Activated naive CD4-positive, alpha-beta T cell treated with anti-CD3 and anti-CD28 coated beads, Interleukin-2, amount 10 ng/mL, durations not matched to agents 7 days and 5 days (primary cell): Measurements from ENCODE around the gene EXOC1.
"Not testable (repeated sequence)": the region's sequence is repeated elsewhere in the genome, so short reads cannot be mapped to it uniquely, and the experiment has no call there.

Experiments
- CTCF ChIA-PET: fragments of 350-600 bp; sonication (Branson Sonifier 250); formaldehyde crosslinking; loops from one replicate; lab custom pipeline; 2021; ENCODE audit warnings: antibody characterized with exemption; lab: Charles Lee
- DNase-seq: peaks from one replicate; pipeline ENCODE4 v3.0.0-alpha.2; 2020
- H3K27ac Mint-ChIP-seq: one replicate; pipeline ENCODE4 v1.8.0; 2021; ENCODE audit warnings: mild to moderate bottlenecking, moderate library complexity, mixed read lengths
- H3K27me3 Mint-ChIP-seq: one replicate; pipeline ENCODE4 v1.8.0; 2021; ENCODE audit warnings: mild to moderate bottlenecking, mixed read lengths
- H3K36me3 Mint-ChIP-seq: one replicate; pipeline ENCODE4 v1.8.0; 2021; ENCODE audit warnings: mixed read lengths
- H3K4me1 Mint-ChIP-seq: one replicate; pipeline ENCODE4 v1.8.0; 2021; ENCODE audit warnings: mixed read lengths
- H3K4me3 Mint-ChIP-seq: one replicate; pipeline ENCODE4 v1.8.0; 2021; ENCODE audit warnings: mild to moderate bottlenecking, moderate library complexity, mixed read lengths
- H3K9me3 Mint-ChIP-seq: one replicate; pipeline ENCODE4 v1.8.0; 2021; ENCODE audit warnings: mixed read lengths

The EXOC1 gene

GRCh38 chr4:55933611-55934010, 80.2 kb downstream of the EXOC1 start:
- Mint-ChIP-seq H3K36me3 (peaks cover 10% of the 10 kb centered on the region), H3K4me3 (no peak overlapping the region), H3K27me3 (no peaks in the 10 kb centered on the region), H3K4me1 (no peaks in the 10 kb centered on the region), H3K9me3 (peaks cover 9% of the 10 kb centered on the region), H3K27ac (no peak overlapping the region)
- CTCF ChIA-PET = interaction anchor here (1.3 kb wide), 1 partner anchor 15 kb away, joined by 4 read pairs; the partner anchor contains the start of gene CEP135
- no peak for DNase-seq

- peaks cover 16% of the 10 kb centered on the region for H3K36me3 Mint-ChIP-seq
- H3K4me3 Mint-ChIP-seq, H3K9me3 Mint-ChIP-seq, H3K27ac Mint-ChIP-seq, DNase-seq, CTCF ChIA-PET, H3K4me1 Mint-ChIP-seq, H3K27me3 Mint-ChIP-seq: not testable (repeated sequence)
Observed at GRCh38 chr4:55935907-55936306, 82.5 kb downstream of the EXOC1 start.

GRCh38 chr4:55938481-55938880, 85.0 kb downstream of the EXOC1 start:
- Mint-ChIP-seq H3K27me3 (no peaks in the 10 kb centered on the region), H3K4me3 (no peak overlapping the region), H3K27ac (no peak overlapping the region), H3K36me3 (peaks cover 19% of the 10 kb centered on the region), H3K4me1 (no peaks in the 10 kb centered on the region), H3K9me3 (peaks cover 7% of the 10 kb centered on the region)
- CTCF ChIA-PET = no interaction called here
- no peak for DNase-seq

GRCh38 chr4:55939421-55939820, 86.0 kb downstream of the EXOC1 start:
- DNase-seq = no peak
- Mint-ChIP-seq H3K9me3 (peaks cover 6% of the 10 kb centered on the region), H3K36me3 (peaks cover 22% of the 10 kb centered on the region), H3K4me1 (no peaks in the 10 kb centered on the region), H3K27ac (no peak overlapping the region), H3K4me3 (no peak overlapping the region), H3K27me3 (no peaks in the 10 kb centered on the region)
- CTCF ChIA-PET = no interaction called here

GRCh38 chr4:55941881-55942396, 88.5 kb downstream of the EXOC1 start:
- H3K27me3 Mint-ChIP-seq = no peaks in the 10 kb centered on the region
- CTCF ChIA-PET = no interaction called here
- no peak overlapping the region for H3K27ac Mint-ChIP-seq
- DNase-seq = no peak
- peaks cover 6% of the 10 kb centered on the region for H3K9me3 Mint-ChIP-seq
- no peak overlapping the region for H3K4me3 Mint-ChIP-seq
- H3K4me1 Mint-ChIP-seq = peaks cover 13% of the 10 kb centered on the region
- H3K36me3 Mint-ChIP-seq = peaks cover 29% of the 10 kb centered on the region

- Mint-ChIP-seq H3K4me1 (peaks cover 48% of the 10 kb centered on the region), H3K9me3 (no peaks in the 10 kb centered on the region), H3K36me3 (peaks cover 19% of the 10 kb centered on the region), H3K27me3 (no peaks in the 10 kb centered on the region), H3K4me3 (peak overlapping the region; percentile 80), H3K27ac (peak overlapping the region; percentile 92)
- peak; percentile 41 for DNase-seq
- CTCF ChIA-PET = interaction anchor here (0.7 to 2.4 kb wide), 7 partner anchors 10 to 490 kb away, joined by 3 to 15 read pairs (median 4); partner anchors contain the start of gene PAICS
Observed at GRCh38 chr4:55947254-55947882, 93.9 kb downstream of the EXOC1 start.

- Mint-ChIP-seq H3K4me3 (peak overlapping the region; percentile 80), H3K9me3 (no peaks in the 10 kb centered on the region), H3K4me1 (peaks cover 50% of the 10 kb centered on the region), H3K27me3 (no peaks in the 10 kb centered on the region), H3K27ac (peak overlapping the region; percentile 92), H3K36me3 (peaks cover 22% of the 10 kb centered on the region)
- peak; percentile 54 for DNase-seq
- CTCF ChIA-PET = interaction anchor here (0.6 to 2.4 kb wide), 18 partner anchors 10 to 1029 kb away, joined by 3 to 15 read pairs (median 4); partner anchors contain the start of genes AASDH, NOA1 and PAICS
Observed at GRCh38 chr4:55947912-55948725, 94.7 kb downstream of the EXOC1 start.

- peak within 1 kb of the TSS; percentile 92 for H3K27ac Mint-ChIP-seq
- DNase-seq = peak; percentile 95
- peak within 1 kb of the TSS; percentile 80 for H3K4me3 Mint-ChIP-seq
- peaks cover 50% of the 10 kb centered on the region for H3K4me1 Mint-ChIP-seq
- CTCF ChIA-PET = interaction anchor here (0.6 to 2.4 kb wide), 20 partner anchors 9 to 1029 kb away, joined by 3 to 15 read pairs (median 4); partner anchors contain the start of genes AASDH, NOA1 and PAICS
- no peaks in the 10 kb centered on the region for H3K27me3 Mint-ChIP-seq
- H3K9me3 Mint-ChIP-seq = no peaks in the 10 kb centered on the region
- peaks cover 26% of the 10 kb centered on the region for H3K36me3 Mint-ChIP-seq
Observed at GRCh38 chr4:55948726-55949481, 95.5 kb downstream of the EXOC1 start, which contains the start of gene CEP135. CEP135 (plus strand) TSS chr4:55948945; CDS start chr4:55952131, 3,186 bp downstream.

- H3K9me3 Mint-ChIP-seq = no peaks in the 10 kb centered on the region
- peak overlapping the region; percentile 92 for H3K27ac Mint-ChIP-seq
- peaks cover 50% of the 10 kb centered on the region for H3K4me1 Mint-ChIP-seq
- peaks cover 28% of the 10 kb centered on the region for H3K36me3 Mint-ChIP-seq
- no peak for DNase-seq
- peak overlapping the region; percentile 80 for H3K4me3 Mint-ChIP-seq
- no peaks in the 10 kb centered on the region for H3K27me3 Mint-ChIP-seq
- CTCF ChIA-PET = interaction anchor here (0.6 to 2.4 kb wide), 15 partner anchors 8 to 1028 kb away, joined by 3 to 15 read pairs (median 3); partner anchors contain the start of genes AASDH, NOA1 and PAICS
Observed at GRCh38 chr4:55949482-55949802, 96.0 kb downstream of the EXOC1 start.

GRCh38 chr4:55951191-55951922, 97.9 kb downstream of the EXOC1 start:
- CTCF ChIA-PET = no interaction called here
- no peak overlapping the region for H3K4me3 Mint-ChIP-seq

More at GRCh38 chr4:55951191-55951922, 97.9 kb downstream of the EXOC1 start:
- Mint-ChIP-seq H3K9me3 (no peaks in the 10 kb centered on the region), H3K27ac (no peak overlapping the region), H3K36me3 (peaks cover 34% of the 10 kb centered on the region), H3K27me3 (no peaks in the 10 kb centered on the region), H3K4me1 (peaks cover 40% of the 10 kb centered on the region)
- no peak for DNase-seq
